Measurements from ENCODE around the gene HPSE2. TPM values are rescaled to one million over a fixed set of nuclear protein-coding genes. Genes with fewer than 3 reads are reported as not detected.

HPSE2 gene
- total RNA-seq, 1 experiment from 2014 or later, result 0.20 TPM

GRCh38 chr10:99007457-99007856 lies 228.2 kb downstream of the HPSE2 start:
- no peak overlapping the region for H3K9ac ChIP-seq (ENCODE audit: extremely low read depth, insufficient read length, low read length)
- H3T11ph ChIP-seq (ENCODE audit: low read length), result no peak overlapping the region
- H3K79me1 ChIP-seq (ENCODE audit: insufficient read depth, low read depth, low read length, poor library complexity, severe bottlenecking), result no peaks in the 10 kb centered on the region
- peak overlapping the region; percentile 32 for H2AFZ ChIP-seq (ENCODE audit: low read length)
- H3K27me3 ChIP-seq (ENCODE audit: insufficient read depth, low read length), result no peaks in the 10 kb centered on the region
- TF ChIP-seq CTCF (conservative IDR thresholded peaks at IDR 0.05), result no peak
- Mint-ChIP-seq H3K27ac (no peak overlapping the region; a peak in 1 of 7 replicates), H3K4me3 (no peak overlapping the region), H3K27me3 (ENCODE audit: low read depth) (no peaks in the 10 kb centered on the region), H3K9me3 (peaks cover 16 to 20% of the 10 kb centered on the region in 2 experiments), H3K4me1 (peaks cover 2 to 5% of the 10 kb centered on the region in 2 experiments; a peak in 2 of 4 replicates), H3K36me3 (ENCODE audit: insufficient read depth in 1 of 3, low read depth in 3 of 3) (peaks cover 0 to 13% (median 4%) of the 10 kb centered on the region in 3 experiments; a peak in 3 of 7 replicates)
- no peak overlapping the region for H2BK12ac ChIP-seq (ENCODE audit: insufficient read length, low read depth, low read length)
- H3K18ac ChIP-seq (ENCODE audit: insufficient read length, low read depth, low read length), result no peak overlapping the region
- no peak overlapping the region for H4K91ac ChIP-seq (ENCODE audit: insufficient read length, low read depth, low read length)
- H2BK20ac ChIP-seq (ENCODE audit: low read depth, low read length, poor library complexity, severe bottlenecking), result no peak overlapping the region
- DNase-seq, result no peak
- H3K4ac ChIP-seq (ENCODE audit: low read depth, low read length), result no peak overlapping the region
- H2BK15ac ChIP-seq (ENCODE audit: low read depth, low read length), result no peak overlapping the region
- no peak overlapping the region for H3K23ac ChIP-seq (ENCODE audit: insufficient read length, low read depth, low read length)
- no peaks in the 10 kb centered on the region for H3K79me2 ChIP-seq (ENCODE audit: insufficient read depth, low read length)
- no peak overlapping the region for H4K5ac ChIP-seq (ENCODE audit: insufficient read length, low read depth, low read length)
- H3K9me3 ChIP-seq (ENCODE audit: control insufficient read depth, low read depth, low read length), result no peaks in the 10 kb centered on the region
- no peak overlapping the region for H3K4me2 ChIP-seq (ENCODE audit: insufficient read depth, insufficient read length, low read length)
- H2AK5ac ChIP-seq (ENCODE audit: insufficient read length, low read length), result no peak overlapping the region
- no peaks in the 10 kb centered on the region for H3K4me1 ChIP-seq (ENCODE audit: insufficient read depth, low read length)
- H3K23me2 ChIP-seq (ENCODE audit: insufficient read length, low read depth, low read length, poor library complexity, severe bottlenecking), result peaks cover 2% of the 10 kb centered on the region
- no peak overlapping the region for H4K8ac ChIP-seq (replicated peaks; ENCODE audit: insufficient read length, low read depth, low read length)
- no peak overlapping the region for H2BK5ac ChIP-seq (ENCODE audit: insufficient read length, low read length)
- no peak overlapping the region for H3K27ac ChIP-seq (ENCODE audit: insufficient read length, low read depth, low read length)
- no peak overlapping the region for H3K56ac ChIP-seq (ENCODE audit: insufficient read length, low read depth, low read length)
- no peak overlapping the region for H2BK120ac ChIP-seq (ENCODE audit: low read depth, low read length, poor library complexity, severe bottlenecking)
- H3K14ac ChIP-seq (ENCODE audit: insufficient read depth, low read length), result no peak overlapping the region
- no peaks in the 10 kb centered on the region for H4K20me1 ChIP-seq (ENCODE audit: control insufficient read depth, insufficient read depth, insufficient read length)
